ENCODE data around the gene STARD3NL. TPM values are rescaled to one million over a fixed set of nuclear protein-coding genes. Genes with fewer than 3 reads are reported as not detected.
"Not testable (repeated sequence)": the region's sequence is repeated elsewhere in the genome, so short reads cannot be mapped to it uniquely, and the experiment has no call there.

The STARD3NL gene
- total RNA-seq, 4 donors from 2014 or later: 29.2 to 56.1 (median 48.4) TPM

DNA sequence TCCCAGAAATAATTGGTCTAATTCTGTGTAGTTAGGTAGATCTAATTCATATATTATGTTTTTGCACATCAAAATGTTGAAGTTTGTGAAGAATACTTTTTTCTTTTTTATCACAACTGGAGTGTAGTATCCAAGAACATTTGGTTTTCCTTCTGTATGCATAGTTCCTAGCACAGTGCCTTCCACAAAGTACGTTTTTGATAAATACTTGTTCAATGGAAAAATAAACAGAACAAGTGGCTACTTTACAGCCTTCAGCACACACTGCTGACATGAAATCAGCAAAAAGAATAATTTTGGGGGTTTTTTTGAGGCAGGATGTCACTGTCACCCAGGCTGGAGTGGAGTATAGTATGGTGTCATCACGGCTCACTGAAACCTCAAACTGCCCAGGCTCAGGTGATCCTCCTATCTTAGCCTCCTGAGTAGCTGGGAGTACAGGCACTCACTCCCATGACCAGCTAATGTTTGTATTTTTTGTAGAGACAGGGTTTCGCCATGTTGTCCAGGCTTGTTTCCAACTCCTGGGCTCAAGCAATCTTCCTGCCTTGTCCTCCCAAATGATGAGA lies 67.4 kb downstream of the STARD3NL start:
- no peak overlapping the region for H3K27ac ChIP-seq (replicated peaks in 1 of 4)
- intact Hi-C loops (cut with DNase I): no loop called here
- 70% methylated on average over 3 of the region's 3 CpGs for WGBS
- no peak for DNase-seq (ENCODE audit: extremely low spot score)
- no peaks in the 10 kb centered on the region for H3K9me3 ChIP-seq
- TF ChIP-seq EP300 (IDR thresholded peaks at IDR 0.05): no peak
- TF ChIP-seq, protein P1, sequence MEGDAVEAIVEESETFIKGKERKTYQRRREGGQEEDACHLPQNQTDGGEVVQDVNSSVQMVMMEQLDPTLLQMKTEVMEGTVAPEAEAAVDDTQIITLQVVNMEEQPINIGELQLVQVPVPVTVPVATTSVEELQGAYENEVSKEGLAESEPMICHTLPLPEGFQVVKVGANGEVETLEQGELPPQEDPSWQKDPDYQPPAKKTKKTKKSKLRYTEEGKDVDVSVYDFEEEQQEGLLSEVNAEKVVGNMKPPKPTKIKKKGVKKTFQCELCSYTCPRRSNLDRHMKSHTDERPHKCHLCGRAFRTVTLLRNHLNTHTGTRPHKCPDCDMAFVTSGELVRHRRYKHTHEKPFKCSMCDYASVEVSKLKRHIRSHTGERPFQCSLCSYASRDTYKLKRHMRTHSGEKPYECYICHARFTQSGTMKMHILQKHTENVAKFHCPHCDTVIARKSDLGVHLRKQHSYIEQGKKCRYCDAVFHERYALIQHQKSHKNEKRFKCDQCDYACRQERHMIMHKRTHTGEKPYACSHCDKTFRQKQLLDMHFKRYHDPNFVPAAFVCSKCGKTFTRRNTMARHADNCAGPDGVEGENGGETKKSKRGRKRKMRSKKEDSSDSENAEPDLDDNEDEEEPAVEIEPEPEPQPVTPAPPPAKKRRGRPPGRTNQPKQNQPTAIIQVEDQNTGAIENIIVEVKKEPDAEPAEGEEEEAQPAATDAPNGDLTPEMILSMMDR (IDR thresholded peaks at IDR 0.05): no peak
- no peak for TF ChIP-seq POLR2A (IDR thresholded peaks at IDR 0.05; ENCODE audit: low read depth)
- TF ChIP-seq POLR2AphosphoS5 (IDR thresholded peaks at IDR 0.05): no peak
- peaks cover 0 to 6% (median 0%) of the 10 kb centered on the region in 4 donors for H3K4me1 ChIP-seq
- no peak overlapping the region for H3K4me3 ChIP-seq
- no peaks in the 10 kb centered on the region for H3K27me3 ChIP-seq
- H3K36me3 ChIP-seq: no peaks in the 10 kb centered on the region

DNA sequence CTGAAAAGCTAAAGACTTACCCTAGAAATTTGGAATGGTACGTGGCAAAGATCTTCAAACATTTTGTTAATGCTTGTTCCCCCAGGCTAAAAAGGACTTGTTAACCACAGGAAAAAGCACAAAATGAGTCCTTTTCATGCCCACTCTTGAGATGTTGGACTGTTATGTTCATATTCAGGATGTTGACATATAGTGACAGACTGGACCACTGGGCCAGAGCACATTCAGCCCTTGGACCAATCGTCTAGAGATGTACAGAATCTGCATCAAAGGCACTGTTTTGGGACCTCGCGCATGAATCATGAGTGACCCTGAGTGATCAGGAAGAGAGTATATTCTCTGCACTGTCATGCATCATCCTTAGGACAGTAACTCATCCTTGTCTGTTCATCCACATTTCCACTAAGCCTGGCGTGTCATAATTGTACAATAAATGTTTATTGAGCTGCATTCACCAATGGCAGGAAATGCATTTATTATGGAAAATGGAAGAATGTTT lies 70.1 kb downstream of the STARD3NL start:
- no peak overlapping the region for H3K4me3 ChIP-seq
- H3K27ac ChIP-seq (replicated peaks in 1 of 4): no peak overlapping the region
- no peak for TF ChIP-seq EP300 (IDR thresholded peaks at IDR 0.05)
- TF ChIP-seq, protein P1 (IDR thresholded peaks at IDR 0.05): no peak
- H3K9me3 ChIP-seq: no peaks in the 10 kb centered on the region
- H3K27me3 ChIP-seq: no peaks in the 10 kb centered on the region
- no peaks in the 10 kb centered on the region for H3K36me3 ChIP-seq
- intact Hi-C loops (cut with DNase I): no loop called here
- 97% methylated on average over 5 of the region's 5 CpGs for WGBS
- DNase-seq (ENCODE audit: extremely low spot score): no peak
- peaks cover 0 to 6% (median 0%) of the 10 kb centered on the region in 4 donors for H3K4me1 ChIP-seq

DNA sequence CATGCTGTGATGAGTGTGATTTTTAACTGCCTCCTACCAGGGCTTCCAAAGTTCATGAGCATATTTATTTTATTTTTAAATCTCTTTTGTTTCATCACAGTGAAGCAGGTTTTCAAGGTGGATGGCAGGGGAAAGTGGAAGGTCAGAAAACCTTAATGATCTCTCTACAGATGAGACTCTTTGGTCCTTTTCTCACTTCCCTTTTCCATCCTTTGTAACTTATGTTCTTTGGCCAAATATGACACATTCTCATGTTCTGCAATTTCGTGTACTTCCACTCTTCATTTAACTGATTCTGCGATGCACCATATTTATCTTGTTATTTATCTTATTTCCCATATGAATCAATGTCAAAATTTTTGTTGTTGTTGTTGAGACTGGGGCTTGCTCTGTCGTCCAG lies 71.8 kb downstream of the STARD3NL start:
- H3K27me3 ChIP-seq; DNase-seq (ENCODE audit: extremely low spot score); H3K4me1 ChIP-seq; H3K9me3 ChIP-seq; H3K36me3 ChIP-seq; H3K4me3 ChIP-seq; H3K27ac ChIP-seq (replicated peaks in 1 of 4); intact Hi-C loops (cut with DNase I): not testable (repeated sequence)
- WGBS: 55% methylated on average over 3 of the region's 3 CpGs

DNA sequence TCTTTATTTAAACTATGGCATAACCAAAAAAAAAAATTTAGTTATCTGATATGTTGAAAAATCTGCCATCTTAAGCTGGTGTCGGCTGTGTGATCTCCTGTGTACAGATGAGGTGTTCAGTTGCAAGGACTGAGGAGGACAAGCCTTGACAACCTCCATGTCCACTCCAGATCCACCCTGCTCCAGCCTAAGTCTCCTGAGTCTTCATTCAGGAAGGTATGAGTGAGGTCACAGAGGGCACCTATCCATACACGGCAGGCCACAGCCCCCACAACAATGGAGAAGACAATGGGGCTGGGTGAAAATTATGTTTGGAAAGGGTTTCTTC lies 79.3 kb downstream of the STARD3NL start:
- 68% methylated on average over 2 of the region's 2 CpGs for WGBS
- Histone ChIP-seq H3K27ac (replicated peaks in 1 of 4) (no peak overlapping the region), H3K4me3 (no peak overlapping the region), H3K36me3 (no peaks in the 10 kb centered on the region), H3K9me3 (no peaks in the 10 kb centered on the region), H3K4me1 (no peaks in the 10 kb centered on the region), H3K27me3 (no peaks in the 10 kb centered on the region)
- no peak for DNase-seq (ENCODE audit: extremely low spot score)
- TF ChIP-seq POLR2A (IDR thresholded peaks at IDR 0.05; ENCODE audit: low read depth) (no peak), POLR2AphosphoS5 (IDR thresholded peaks at IDR 0.05) (no peak), EP300 (IDR thresholded peaks at IDR 0.05) (no peak)
- TF ChIP-seq, protein P1 (IDR thresholded peaks at IDR 0.05): no peak
- intact Hi-C loops (cut with DNase I): no loop called here

DNA sequence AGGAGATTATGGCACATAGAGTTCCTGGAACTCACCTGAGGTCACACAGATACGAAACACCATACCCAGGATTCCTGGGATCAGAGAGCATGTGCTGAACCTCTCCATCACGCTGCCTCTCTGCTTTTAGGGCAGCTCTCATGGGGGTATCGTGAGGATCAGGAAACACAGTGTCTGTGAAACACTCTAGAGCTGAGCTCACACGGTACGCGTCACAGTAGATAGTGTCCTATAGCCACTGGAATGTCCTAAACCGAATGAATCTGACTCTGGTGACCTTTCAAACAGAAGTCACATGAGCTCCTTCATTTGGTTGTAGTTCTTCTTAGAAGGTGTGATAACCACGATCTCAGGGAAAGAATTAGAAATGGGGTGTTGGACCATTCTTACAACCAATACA lies 81.1 kb downstream of the STARD3NL start:
- WGBS: 98% methylated on average over 8 of the region's 8 CpGs
- H3K27ac ChIP-seq (replicated peaks in 1 of 4); DNase-seq (ENCODE audit: extremely low spot score); H3K4me1 ChIP-seq; H3K27me3 ChIP-seq; intact Hi-C loops (cut with DNase I); H3K4me3 ChIP-seq; H3K36me3 ChIP-seq; H3K9me3 ChIP-seq: not testable (repeated sequence)

DNA sequence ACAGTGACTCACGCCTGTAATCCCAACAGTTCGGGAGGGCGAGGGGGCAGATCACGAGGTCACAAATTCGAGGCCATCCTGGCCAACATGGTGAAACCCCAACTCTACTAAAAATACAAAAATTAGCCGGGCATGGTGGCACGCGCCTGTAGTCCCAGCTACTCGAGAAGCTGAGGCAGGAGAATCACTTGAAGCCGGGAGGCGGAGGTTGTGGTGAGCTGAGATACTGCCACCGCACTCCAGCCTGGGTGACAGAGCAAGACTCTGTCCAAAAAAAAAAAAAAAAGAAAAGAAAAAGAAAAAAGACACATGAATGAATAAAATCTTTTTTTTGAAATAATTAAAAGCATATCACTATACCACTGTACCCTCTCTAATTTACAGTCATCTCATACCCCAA lies 83.6 kb downstream of the STARD3NL start:
- DNase-seq (ENCODE audit: extremely low spot score); H3K36me3 ChIP-seq; H3K27me3 ChIP-seq; intact Hi-C loops (cut with DNase I); H3K9me3 ChIP-seq; H3K4me3 ChIP-seq; H3K27ac ChIP-seq (replicated peaks in 1 of 4); H3K4me1 ChIP-seq: not testable (repeated sequence)
- WGBS: 92% methylated on average over 12 of the region's 12 CpGs

DNA sequence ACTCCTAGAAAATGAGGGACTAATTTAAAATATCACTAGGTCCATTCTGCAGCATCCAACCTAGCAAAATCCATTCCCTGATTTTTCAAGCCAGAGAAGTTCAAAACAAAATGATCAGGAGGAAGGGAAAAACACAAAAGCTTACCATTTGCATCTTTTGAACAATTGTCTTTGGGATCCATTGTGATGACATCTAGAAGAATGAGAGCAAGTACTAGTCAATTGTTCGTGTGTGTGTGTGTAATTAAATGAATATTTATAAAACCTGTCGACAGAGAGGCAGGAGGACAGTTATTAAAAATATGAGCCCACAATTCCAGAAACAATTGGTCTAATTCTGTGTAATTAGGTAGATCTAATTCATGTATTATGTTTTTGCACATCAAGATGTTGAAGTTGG lies 84.0 kb downstream of the STARD3NL start:
- intact Hi-C loops (cut with DNase I); H3K27me3 ChIP-seq; H3K4me3 ChIP-seq; H3K4me1 ChIP-seq; H3K36me3 ChIP-seq; DNase-seq (ENCODE audit: extremely low spot score); H3K27ac ChIP-seq (replicated peaks in 1 of 4); H3K9me3 ChIP-seq: not testable (repeated sequence)
- WGBS: 67% methylated on average over 2 of the region's 2 CpGs
